ENCODE results near the gene ADAMTS19. TPM values are rescaled to one million over a fixed set of nuclear protein-coding genes. Genes with fewer than 3 reads are reported as not detected.

Gene ADAMTS19
- total RNA-seq, 2 experiments from 2014 or later, result not detected

GRCh38 chr5:129773376-129773775, 313.3 kb downstream of the ADAMTS19 start:
- Histone ChIP-seq H3K4me2 (ENCODE audit: low read length) (no peak overlapping the region), H4K20me1 (ENCODE audit: insufficient read depth, low read length) (no peaks in the 10 kb centered on the region), H3K4me1 (ENCODE audit: insufficient read depth, low read length, poor library complexity, severe bottlenecking) (no peaks in the 10 kb centered on the region), H3K36me3 (ENCODE audit: insufficient read depth, low read length) (no peaks in the 10 kb centered on the region), H3K9me3 (ENCODE audit: low read length) (no peaks in the 10 kb centered on the region), H3K27ac (ENCODE audit: low read depth, low read length, poor library complexity, severe bottlenecking) (no peak overlapping the region), H2AFZ (ENCODE audit: low read length) (no peak overlapping the region), H3K4me3 (ENCODE audit: low read depth, low read length, poor library complexity, severe bottlenecking) (no peak overlapping the region), H3K9me2 (ENCODE audit: insufficient read depth, low read length) (no peaks in the 10 kb centered on the region), H3K79me2 (ENCODE audit: insufficient read depth, low read depth, low read length) (no peaks in the 10 kb centered on the region)
- no peak for DNase-seq (ENCODE audit: low spot score)
- no peak for TF ChIP-seq CTCF (conservative IDR thresholded peaks at IDR 0.05; ENCODE audit: low read length)
- TF ChIP-seq EZH2phosphoT487 (IDR thresholded peaks at IDR 0.05; ENCODE audit: borderline replicate concordance, low read depth, low read length), result no peak
- no TSS peak for BruUV-seq (replicated peaks)
- intact Hi-C loops (cut with micrococcal nuclease; ENCODE audit: unreplicated experiment), result loop anchor here (5.0 kb wide), 1 partner anchor 1339 kb away; no protein-coding TSS in a partner anchor
- ChIA-PET CTCF (ENCODE audit: unreplicated experiment) (no interaction called here), POLR2A (no interaction called here)

GRCh38 chr5:129781594-129781993, 321.5 kb downstream of the ADAMTS19 start:
- Histone ChIP-seq H3K4me1 (ENCODE audit: insufficient read depth, low read length, poor library complexity, severe bottlenecking) (no peaks in the 10 kb centered on the region), H3K27ac (ENCODE audit: low read depth, low read length, poor library complexity, severe bottlenecking) (no peak overlapping the region), H3K4me3 (ENCODE audit: low read depth, low read length, poor library complexity, severe bottlenecking) (no peak overlapping the region), H2AFZ (ENCODE audit: low read length) (no peak overlapping the region), H4K20me1 (ENCODE audit: insufficient read depth, low read length) (no peaks in the 10 kb centered on the region), H3K79me2 (ENCODE audit: insufficient read depth, low read depth, low read length) (no peaks in the 10 kb centered on the region), H3K9me2 (ENCODE audit: insufficient read depth, low read length) (no peaks in the 10 kb centered on the region), H3K9me3 (ENCODE audit: low read length) (no peaks in the 10 kb centered on the region), H3K36me3 (ENCODE audit: insufficient read depth, low read length) (no peaks in the 10 kb centered on the region), H3K4me2 (ENCODE audit: low read length) (no peak overlapping the region)
- ChIA-PET POLR2A (no interaction called here), CTCF (ENCODE audit: unreplicated experiment) (no interaction called here)
- no peak for DNase-seq (ENCODE audit: low spot score)
- no peak for TF ChIP-seq EZH2phosphoT487 (IDR thresholded peaks at IDR 0.05; ENCODE audit: borderline replicate concordance, low read depth, low read length)
- no peak for TF ChIP-seq CTCF (conservative IDR thresholded peaks at IDR 0.05; ENCODE audit: low read length)
- BruUV-seq (replicated peaks), result no TSS peak
- intact Hi-C loops (cut with micrococcal nuclease; ENCODE audit: unreplicated experiment), result no loop called here
